Measurements from ENCODE around the gene DHX29. TPM values are rescaled to one million over a fixed set of nuclear protein-coding genes. Genes with fewer than 3 reads are reported as not detected.

The DHX29 gene
- total RNA-seq, 1 donor from 2014 or later: 60.7 TPM

DNA sequence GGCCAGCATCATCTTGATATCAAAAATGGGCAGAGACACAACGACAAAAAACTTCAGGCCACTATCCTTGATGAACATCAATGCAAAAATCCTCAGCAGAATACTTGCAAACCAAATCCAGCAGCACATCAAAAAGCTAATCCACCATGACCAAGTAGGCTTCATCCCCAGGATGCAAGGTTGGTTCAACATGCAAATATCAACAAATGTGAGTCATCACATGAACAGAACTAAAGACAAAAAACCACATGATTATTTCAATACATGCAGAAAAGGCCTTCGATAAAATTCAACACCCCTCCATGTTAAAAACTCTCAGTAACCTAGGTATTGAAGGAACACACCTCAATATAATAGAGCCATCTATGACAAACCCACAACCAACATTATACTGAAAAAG is 8.8 kb upstream of the DHX29 start:
- FAIRE-seq (no peak), DNase-seq (ENCODE audit: low spot score in 2 of 2) (no peak)

- FAIRE-seq: no peak
- DNase-seq (ENCODE audit: low spot score in 2 of 2): no peak
Observed at GRCh38 chr5:55313870-55314617, 6.5 kb upstream of the DHX29 start.

DNA sequence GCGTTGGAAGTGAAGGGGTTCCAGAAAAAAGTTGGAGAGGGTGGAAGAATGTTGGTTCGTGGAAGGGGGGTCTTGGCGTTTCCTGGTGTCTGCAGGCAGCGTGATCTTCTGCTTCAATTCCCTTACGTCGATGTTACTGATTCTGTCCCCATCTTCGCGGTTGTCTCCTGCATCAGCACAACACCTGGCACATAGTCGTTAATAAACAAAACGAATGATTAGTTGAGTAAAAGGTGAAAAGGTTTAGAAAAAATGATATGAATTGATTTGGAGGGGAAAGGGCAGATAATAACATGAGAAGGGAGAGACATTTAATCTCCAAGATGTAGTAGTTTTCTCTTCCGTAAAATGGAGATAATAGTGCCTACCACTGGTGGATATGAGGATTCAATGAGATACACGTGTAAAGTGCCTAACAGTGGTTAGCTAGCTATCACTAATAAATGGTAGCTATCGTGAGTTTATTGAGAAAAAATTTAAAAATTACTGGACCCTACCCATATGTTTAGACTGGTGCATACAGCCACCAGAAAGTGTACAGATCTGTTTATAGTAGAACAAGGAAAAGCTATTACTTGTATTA is 851 bp upstream of the DHX29 start:
- FAIRE-seq: no peak
- DNase-seq (ENCODE audit: low spot score in 2 of 2): no peak

- FAIRE-seq (no peak), DNase-seq (ENCODE audit: low spot score in 2 of 2) (no peak)
Observed at GRCh38 chr5:55306641-55307382, 682 bp downstream of the DHX29 start.

GRCh38 chr5:55305345-55305744 is 2.1 kb downstream of the DHX29 start:
- DNase-seq (ENCODE audit: low spot score in 2 of 2): no peak
- no peak for FAIRE-seq

DNA sequence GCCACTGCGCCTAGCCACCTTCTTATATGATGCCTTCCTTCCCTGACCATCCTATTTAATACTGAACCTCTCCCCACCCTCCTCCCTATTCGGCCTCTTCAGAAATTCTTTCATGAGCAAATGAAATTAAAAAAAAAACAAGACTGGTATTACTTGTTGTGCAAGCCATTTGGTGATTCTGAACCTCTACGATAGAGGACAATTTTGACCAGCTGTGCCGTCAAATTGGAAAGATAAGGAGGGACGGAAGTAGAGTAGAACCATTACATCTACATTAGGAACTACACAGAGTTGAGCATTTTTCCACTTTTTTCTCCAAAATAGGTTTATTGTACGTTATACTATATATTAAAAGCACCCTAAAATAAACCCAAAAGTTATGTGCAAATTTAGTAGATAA is 2.9 kb downstream of the DHX29 start:
- DNase-seq (ENCODE audit: low spot score in 2 of 2) (no peak), FAIRE-seq (no peak)

- DNase-seq (ENCODE audit: low spot score in 2 of 2) (no peak), FAIRE-seq (no peak)
Observed at GRCh38 chr5:55303238-55303690, 4.2 kb downstream of the DHX29 start.

GRCh38 chr5:55300890-55301289 is 6.6 kb downstream of the DHX29 start:
- no peak for FAIRE-seq
- no peak for DNase-seq (ENCODE audit: low spot score in 2 of 2)

- FAIRE-seq (no peak), DNase-seq (ENCODE audit: low spot score in 2 of 2) (no peak)
Observed at GRCh38 chr5:55294935-55295334, 12.6 kb downstream of the DHX29 start.

DNA sequence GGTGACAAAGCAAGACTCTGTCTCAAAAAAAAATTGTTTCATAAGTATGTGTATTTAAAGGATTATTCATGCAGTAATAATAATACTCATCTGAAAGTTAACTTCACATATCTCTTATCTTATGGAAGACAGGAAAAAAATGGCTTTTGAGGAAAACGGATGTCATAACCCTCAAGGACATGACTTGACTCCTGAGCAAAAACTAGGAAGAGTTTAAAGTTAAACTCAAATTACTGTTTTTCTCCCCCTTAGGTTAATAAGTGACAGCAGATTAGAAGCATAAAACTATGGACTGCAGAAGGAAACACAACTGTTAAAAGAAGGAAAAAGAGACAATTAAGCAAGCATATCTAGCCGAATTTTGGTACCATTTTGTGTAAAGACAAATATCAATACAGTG is 16.5 kb downstream of the DHX29 start:
- no peak for FAIRE-seq
- DNase-seq (ENCODE audit: low spot score in 2 of 2): no peak

DNA sequence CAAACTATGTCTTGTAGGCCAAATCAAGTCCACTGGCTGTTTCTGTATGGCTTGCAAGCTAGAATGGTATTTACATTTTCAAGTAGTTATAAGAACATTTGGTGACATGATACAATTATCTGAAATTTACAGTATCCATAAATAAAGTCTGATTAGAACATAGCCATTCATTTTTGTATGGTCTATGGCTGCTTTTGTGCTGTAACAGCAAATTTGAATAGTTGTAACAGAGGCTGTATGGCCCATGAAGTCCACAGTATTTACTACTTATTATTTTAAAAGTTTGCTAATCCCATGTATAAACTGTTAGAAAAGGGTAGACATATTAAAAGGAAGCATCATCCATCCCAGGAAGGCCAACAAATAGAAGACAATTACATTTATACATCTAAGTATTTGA is 17.7 kb downstream of the DHX29 start:
- DNase-seq (ENCODE audit: low spot score in 2 of 2): no peak
- FAIRE-seq: no peak

- no peak for FAIRE-seq
- no peak for DNase-seq (ENCODE audit: low spot score in 2 of 2)
Observed at GRCh38 chr5:55286411-55286933, 21.0 kb downstream of the DHX29 start.

- FAIRE-seq (no peak), DNase-seq (ENCODE audit: low spot score in 2 of 2) (no peak)
Observed at GRCh38 chr5:55278778-55279177, 28.7 kb downstream of the DHX29 start.

DNA sequence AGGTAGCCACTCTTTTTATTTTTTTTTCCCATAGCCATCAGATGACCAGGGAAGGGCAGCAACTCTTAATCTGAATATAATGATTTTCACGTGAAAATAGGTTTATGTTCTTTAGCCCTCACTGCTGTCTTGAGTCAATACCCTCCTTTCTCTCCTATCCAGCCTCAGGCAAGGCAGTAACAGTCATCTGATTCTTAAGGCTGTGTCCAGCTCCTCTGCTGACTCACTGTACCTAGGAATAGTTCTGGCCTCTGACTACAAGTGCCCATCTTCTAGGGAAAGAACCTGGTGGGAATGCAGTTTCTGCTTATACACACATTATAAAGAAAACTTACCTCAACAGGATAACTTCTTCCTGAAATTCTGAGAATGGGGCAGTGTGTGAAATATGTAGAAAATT is 30.7 kb downstream of the DHX29 start:
- FAIRE-seq: no peak
- no peak for DNase-seq (ENCODE audit: low spot score in 2 of 2)

GRCh38 chr5:55258339-55258738 is 49.2 kb downstream of the DHX29 start:
- no peak for DNase-seq (ENCODE audit: low spot score in 2 of 2)
- no peak for FAIRE-seq

GRCh38 chr5:55254802-55255201 is 52.7 kb downstream of the DHX29 start:
- FAIRE-seq (no peak), DNase-seq (ENCODE audit: low spot score in 2 of 2) (no peak)

DNA sequence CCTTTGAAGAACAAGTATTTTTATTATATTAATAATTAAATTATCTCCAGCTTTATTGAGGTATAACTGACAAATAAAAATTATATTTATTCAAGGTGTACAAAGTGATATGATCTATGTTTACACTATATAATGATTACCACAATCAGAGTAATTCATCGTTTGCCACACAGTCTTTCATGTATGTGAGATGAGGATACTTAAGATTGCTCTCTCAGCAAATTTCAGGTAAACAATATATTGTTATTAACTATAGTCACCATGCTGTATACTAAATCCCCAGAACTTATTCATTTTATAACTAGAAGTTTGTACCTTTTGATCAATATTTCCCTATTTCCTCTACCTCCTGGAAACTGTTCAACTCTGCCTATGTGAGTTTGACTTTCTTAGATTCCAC is 57.4 kb downstream of the DHX29 start:
- no peak for FAIRE-seq

DNA sequence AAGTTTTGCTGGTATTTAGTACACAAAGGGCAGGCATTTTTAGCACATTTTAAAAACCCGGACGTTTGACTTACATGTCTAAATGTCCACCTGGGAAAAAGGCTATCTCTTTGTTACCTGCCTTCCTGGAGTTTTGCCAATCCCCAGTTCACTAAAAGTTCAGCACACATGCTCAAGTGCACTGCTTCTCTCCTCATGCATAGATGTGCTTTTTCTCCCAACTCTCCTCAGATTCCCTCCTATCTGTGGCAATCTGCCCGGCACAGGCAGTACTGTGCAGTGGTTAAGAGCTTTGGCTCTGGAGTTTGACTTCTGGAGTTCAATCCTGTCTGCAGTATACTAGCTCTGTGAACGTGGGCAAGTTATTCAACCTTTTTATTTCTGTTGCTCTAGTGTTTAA is 65.7 kb downstream of the DHX29 start:
- FAIRE-seq (no peak), DNase-seq (ENCODE audit: low spot score in 2 of 2) (no peak)

More for the DNA sequence above, 57.4 kb downstream of the DHX29 start:
- DNase-seq (ENCODE audit: low spot score in 2 of 2): no peak

DNA sequence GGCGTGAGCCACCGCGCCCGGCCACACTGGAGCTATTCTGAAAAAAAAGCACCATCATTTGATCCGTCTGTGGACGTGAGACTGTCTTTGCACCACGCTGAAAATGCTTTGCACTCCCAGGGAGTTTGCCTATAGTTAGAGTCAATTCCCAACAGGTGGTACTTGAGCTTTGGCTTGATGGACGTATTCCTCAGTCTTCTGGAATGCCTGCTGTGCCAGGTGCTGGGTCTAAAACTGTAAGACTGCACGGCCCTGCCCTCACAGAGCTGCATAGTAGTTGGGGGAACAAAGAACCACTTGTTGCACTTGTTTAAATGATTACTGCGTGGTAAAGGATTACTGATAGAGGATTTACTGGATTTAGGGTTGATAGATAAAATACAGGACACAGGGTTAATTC is 70.7 kb downstream of the DHX29 start:
- FAIRE-seq (no peak), DNase-seq (ENCODE audit: low spot score in 2 of 2) (no peak)

GRCh38 chr5:55234121-55234700 is 73.3 kb downstream of the DHX29 start:
- FAIRE-seq (no peak), DNase-seq (ENCODE audit: low spot score in 2 of 2) (peak in 1 of 2 donors; percentile 16)

Data from frontal cortex (tissue), 4 donors.